OCI-LY7 (cell line): ENCODE results near the gene ROS1. TPM values are rescaled to one million over a fixed set of nuclear protein-coding genes. Genes with fewer than 3 reads are reported as not detected.

ENCODE experiments used
- BruUV-seq: library from RNA; stranded (reverse); fragments of 400-500 nt; replicated peaks from 2 replicates; lab custom pipeline; 2021; lab: Mats Ljungman, UMichigan
- CTCF ChIA-PET: fragments of 300-600 bp; sonication (Branson Sonifier 250); formaldehyde crosslinking; loops from one replicate; lab custom pipeline; 2022; ENCODE audit warnings: antibody characterized with exemption; ENCODE audit not compliant: unreplicated experiment; lab: Charles Lee
- POLR2A ChIA-PET: fragments of 300-600 bp; sonication (Branson Sonifier 250); formaldehyde crosslinking; loops from one replicate; lab custom pipeline; 2022; ENCODE audit warnings: antibody characterized with exemption; lab: Charles Lee
- DNase-seq: peaks from one replicate; pipeline ENCODE4 v3.0.0-alpha.2; 2015; ENCODE audit warnings: low spot score
- H2AFZ ChIP-seq: fragments of 200-600 bp; sonication (generic), shearing (Covaris generic); 2 replicates; pipeline ENCODE4 v1.6.1; 2014; ENCODE audit warnings: mild to moderate bottlenecking, antibody characterized with exemption, low read length, moderate library complexity
- H3K27ac ChIP-seq: fragments of 200-600 bp; sonication (generic); 2 replicates; pipeline ENCODE4 v1.5.1; 2014; ENCODE audit warnings: mixed run types, low read depth, mild to moderate bottlenecking, moderate library complexity, low read length, inconsistent platforms; ENCODE audit not compliant: poor library complexity, severe bottlenecking
- H3K36me3 ChIP-seq: fragments of 200-600 bp; sonication (generic); 2 replicates; pipeline ENCODE4 v1.6.1; 2014; ENCODE audit warnings: mild to moderate bottlenecking, antibody characterized with exemption, low read length, moderate library complexity, mixed read lengths; ENCODE audit not compliant: insufficient read depth
- H3K4me1 ChIP-seq: fragments of 200-600 bp; sonication (generic); 2 replicates; pipeline ENCODE4 v1.5.1; 2014; ENCODE audit warnings: mild to moderate bottlenecking, low read length; ENCODE audit not compliant: insufficient read depth, poor library complexity, severe bottlenecking
- H3K4me2 ChIP-seq: fragments of 200-600 bp; sonication (generic); 2 replicates; pipeline ENCODE4 v1.6.1; 2014; ENCODE audit warnings: mild to moderate bottlenecking, low read length
- H3K4me3 ChIP-seq: fragments of 200-600 bp; sonication (generic); 2 replicates; pipeline ENCODE4 v1.5.1; 2014; ENCODE audit warnings: mild to moderate bottlenecking, low read depth, low read length; ENCODE audit not compliant: poor library complexity, severe bottlenecking
- H3K79me2 ChIP-seq: fragments of 200-600 bp; sonication (generic); 2 replicates; pipeline ENCODE4 v1.6.1; 2016; ENCODE audit warnings: low read depth, mild to moderate bottlenecking, low read length, moderate library complexity, mixed read lengths; ENCODE audit not compliant: insufficient read depth
- H3K9me2 ChIP-seq: fragments of 200-600 bp; sonication (generic); 2 replicates; pipeline ENCODE4 v1.6.1; 2016; ENCODE audit warnings: mild to moderate bottlenecking, low read length, mixed read lengths; ENCODE audit not compliant: insufficient read depth
- H3K9me3 ChIP-seq: fragments of 200-600 bp; sonication (generic); 2 replicates; pipeline ENCODE4 v1.6.1; 2014; ENCODE audit warnings: mild to moderate bottlenecking, mixed run types, low read length, mixed read lengths
- H4K20me1 ChIP-seq: fragments of 200-600 bp; sonication (generic); 2 replicates; pipeline ENCODE4 v1.6.1; 2014; ENCODE audit warnings: mild to moderate bottlenecking, antibody characterized with exemption, low read length, moderate library complexity, mixed read lengths; ENCODE audit not compliant: insufficient read depth
- CTCF ChIP-seq: fragments of 200-600 bp; sonication (generic); conservative IDR thresholded peaks from 2 replicates; pipeline ENCODE4 v1.5.1; 2014; ENCODE audit warnings: mild to moderate bottlenecking, antibody characterized with exemption, low read length, moderate library complexity, mixed read lengths
- EZH2phosphoT487 ChIP-seq: fragments of 200-600 bp; sonication (generic); IDR thresholded peaks from 2 replicates; pipeline ENCODE4 v1.6.1; 2018; ENCODE audit warnings: low read depth, borderline replicate concordance, mild to moderate bottlenecking, mixed run types, antibody characterized with exemption, low read length, moderate library complexity, mixed read lengths
- intact Hi-C: fragments of 100-400 bp; cut with micrococcal nuclease; formaldehyde crosslinking; loops from one replicate; pipeline ENCODE4 v1.10.0; 2022; ENCODE audit not compliant: unreplicated experiment
- total RNA-seq, 2 experiments: library from RNA; depleted of rRNA in 1 of 2; stranded (reverse); fragments of >200 nt in 1 of 2; shearing (Covaris generic) in 1 of 2; gene quantifications; 2 replicates each; pipeline ENCODE4 v1.2.3, GENCODE V29; 2014 to 2022

The ROS1 gene
- total RNA-seq, 2 experiments from 2014 or later = not detected

- BruUV-seq = no TSS peak
- no peak overlapping the region for H2AFZ ChIP-seq
- H3K36me3 ChIP-seq = no peaks in the 10 kb centered on the region
- H3K9me2 ChIP-seq = no peaks in the 10 kb centered on the region
- TF ChIP-seq CTCF (no peak), EZH2phosphoT487 (no peak)
- ChIA-PET POLR2A (interaction anchor here (0.7 kb wide), 1 partner anchor 120 kb away, joined by 3 read pairs; no protein-coding TSS in a partner anchor), CTCF (no interaction called here)
- H3K4me3 ChIP-seq = no peak overlapping the region
- DNase-seq = no peak
- intact Hi-C loops = no loop called here
- no peak overlapping the region for H3K27ac ChIP-seq
- no peaks in the 10 kb centered on the region for H3K79me2 ChIP-seq
- H3K4me2 ChIP-seq = no peak overlapping the region
- H3K9me3 ChIP-seq = no peaks in the 10 kb centered on the region
- H3K4me1 ChIP-seq = no peaks in the 10 kb centered on the region
- H4K20me1 ChIP-seq = no peaks in the 10 kb centered on the region
Measured at GRCh38 chr6:117441824-117442264, 16.1 kb upstream of the ROS1 start.

- Histone ChIP-seq H3K36me3 (no peaks in the 10 kb centered on the region), H4K20me1 (no peaks in the 10 kb centered on the region), H3K4me1 (no peaks in the 10 kb centered on the region), H3K79me2 (no peaks in the 10 kb centered on the region), H3K4me3 (no peak overlapping the region), H3K9me3 (no peaks in the 10 kb centered on the region), H3K9me2 (no peaks in the 10 kb centered on the region), H2AFZ (no peak overlapping the region), H3K27ac (no peak overlapping the region), H3K4me2 (no peak overlapping the region)
- BruUV-seq = no TSS peak
- intact Hi-C loops = no loop called here
- DNase-seq = no peak
- no peak for TF ChIP-seq CTCF
- TF ChIP-seq EZH2phosphoT487 = no peak
- CTCF ChIA-PET = no interaction called here
- POLR2A ChIA-PET = interaction anchor here (0.6 to 0.7 kb wide), 2 partner anchors 60 to 637 kb away, joined by 3 read pairs; no protein-coding TSS in a partner anchor
Measured at GRCh38 chr6:117440706-117441525, 15.2 kb upstream of the ROS1 start.

- TF ChIP-seq CTCF (no peak), EZH2phosphoT487 (no peak)
- no peaks in the 10 kb centered on the region for H3K9me3 ChIP-seq
- no peaks in the 10 kb centered on the region for H3K4me1 ChIP-seq
- no peak overlapping the region for H2AFZ ChIP-seq
- ChIA-PET CTCF (no interaction called here), POLR2A (interaction anchor here (0.6 kb wide), 1 partner anchor 457 kb away, joined by 7 read pairs; no protein-coding TSS in a partner anchor)
- no peak overlapping the region for H3K4me3 ChIP-seq
- H3K4me2 ChIP-seq = no peak overlapping the region
- no peaks in the 10 kb centered on the region for H3K79me2 ChIP-seq
- no peaks in the 10 kb centered on the region for H3K9me2 ChIP-seq
- H4K20me1 ChIP-seq = no peaks in the 10 kb centered on the region
- no peak overlapping the region for H3K27ac ChIP-seq
- intact Hi-C loops = no loop called here
- no peak for DNase-seq
- no peaks in the 10 kb centered on the region for H3K36me3 ChIP-seq
- no TSS peak for BruUV-seq
Measured at GRCh38 chr6:117432273-117432672, 6.5 kb upstream of the ROS1 start.
